GM12873 (cell line): Measurements from ENCODE around the gene ASB2.

Experiments used
- CTCF ChIP-seq: IDR thresholded peaks from 2 replicates; pipeline ENCODE4 v1.5.1; 2012; ENCODE audit warnings: low read depth, mild to moderate bottlenecking, moderate library complexity, low read length, control low read depth; ENCODE audit not compliant: insufficient read depth; ENCODE audit errors: missing control alignments

The ASB2 gene

GRCh38 chr14:93924592-93925355 lies 51.6 kb downstream of the ASB2 start:
- TF ChIP-seq CTCF, result no peak

- TF ChIP-seq CTCF, result no peak
Observed at GRCh38 chr14:93923626-93924025, 52.7 kb downstream of the ASB2 start.

- no peak for TF ChIP-seq CTCF
Observed at GRCh38 chr14:93921001-93921806, 55.2 kb downstream of the ASB2 start.

GRCh38 chr14:93917141-93917540 lies 59.2 kb downstream of the ASB2 start:
- TF ChIP-seq CTCF, result no peak

- no peak for TF ChIP-seq CTCF
Observed at GRCh38 chr14:93916498-93916897, 59.9 kb downstream of the ASB2 start.

GRCh38 chr14:93915800-93916199 lies 60.6 kb downstream of the ASB2 start:
- no peak for TF ChIP-seq CTCF

- no peak for TF ChIP-seq CTCF
Observed at GRCh38 chr14:93915070-93915705, 61.2 kb downstream of the ASB2 start.
